CD4-positive, alpha-beta T cell treated with Interleukin-4 for 4 hours (primary cell): ENCODE measurements around the gene KDELR3.

Experiments
- DNase-seq: peaks from one replicate; pipeline ENCODE4 v3.0.0-alpha.2; 2020

The KDELR3 gene

DNA sequence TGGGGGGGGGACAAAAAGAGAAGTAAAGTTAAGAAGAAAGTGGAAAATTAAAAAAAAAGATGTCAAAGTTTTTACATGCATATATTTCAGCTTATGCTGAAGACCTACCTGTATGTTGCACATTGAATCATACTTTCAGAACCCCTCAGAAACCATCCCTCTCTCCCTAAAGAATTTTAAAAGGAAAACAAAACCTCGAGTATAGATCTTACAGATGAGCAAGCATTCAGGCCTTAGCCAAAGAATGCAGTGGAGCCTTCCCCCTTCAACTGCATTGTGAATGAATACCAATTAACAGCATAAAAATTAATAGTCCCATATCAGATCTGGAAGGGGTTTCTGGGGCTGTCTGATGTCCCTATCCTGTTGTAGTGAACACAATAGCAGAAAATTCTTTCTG lies 16.3 kb downstream of the KDELR3 start:
- no peak for DNase-seq

DNA sequence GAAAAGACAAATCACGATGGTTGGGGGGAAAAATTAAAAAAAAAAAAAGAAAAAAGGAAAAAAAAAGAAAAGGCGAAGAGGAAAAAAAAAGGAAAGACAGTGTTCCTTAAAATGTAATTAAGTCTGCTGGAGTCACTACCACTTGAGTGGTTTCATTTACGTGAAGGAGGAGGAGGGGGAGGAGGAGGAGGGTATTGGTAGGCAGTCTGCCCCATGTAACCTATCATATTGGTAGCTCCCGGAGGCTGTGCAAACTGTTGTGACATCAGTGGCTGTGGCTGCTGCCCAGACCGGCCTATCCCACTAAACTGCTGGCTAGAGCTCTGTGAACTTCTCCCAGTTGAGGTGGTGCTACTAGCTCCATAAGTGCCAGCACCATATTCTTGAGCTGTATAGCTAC lies 17.9 kb downstream of the KDELR3 start:
- no peak for DNase-seq

DNA sequence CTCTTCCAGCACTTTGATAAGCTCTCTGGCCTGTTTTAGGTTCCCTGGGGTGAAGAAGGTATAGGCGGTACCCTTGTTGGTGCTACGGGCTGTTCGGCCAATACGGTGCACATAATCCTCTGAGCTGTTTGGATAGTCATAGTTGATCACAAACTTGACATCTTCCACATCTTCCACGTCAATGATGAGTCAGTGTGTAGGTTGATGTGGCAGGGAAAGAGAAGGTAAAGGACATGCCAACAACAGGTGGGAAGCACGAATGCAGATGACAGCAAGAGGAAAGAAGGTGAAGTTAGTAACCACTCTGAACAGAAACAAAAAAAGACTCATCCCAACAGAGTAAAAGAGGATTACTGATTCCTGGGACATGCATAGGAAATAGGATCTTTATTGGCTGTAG lies 20.1 kb downstream of the KDELR3 start:
- no peak for DNase-seq

DNA sequence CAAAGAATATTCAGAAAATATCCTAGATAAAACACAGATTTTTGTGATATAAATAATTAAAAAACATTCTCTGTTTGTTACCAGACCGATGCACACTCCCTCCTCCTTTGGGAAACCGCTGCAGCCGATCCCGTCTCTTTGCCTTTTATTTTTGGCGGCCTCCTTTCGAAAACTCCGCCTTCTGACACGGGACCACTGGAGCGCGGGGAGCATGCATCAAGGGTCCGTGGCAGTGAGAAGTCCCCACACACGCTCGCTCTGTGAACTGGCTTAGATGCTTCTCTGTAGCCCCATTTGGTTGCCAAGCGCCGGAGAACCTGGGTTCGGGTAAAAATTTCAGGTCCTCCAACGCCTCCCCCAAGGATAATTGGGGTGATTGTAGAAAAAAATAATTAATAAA lies 21.2 kb downstream of the KDELR3 start:
- no peak for DNase-seq

DNA sequence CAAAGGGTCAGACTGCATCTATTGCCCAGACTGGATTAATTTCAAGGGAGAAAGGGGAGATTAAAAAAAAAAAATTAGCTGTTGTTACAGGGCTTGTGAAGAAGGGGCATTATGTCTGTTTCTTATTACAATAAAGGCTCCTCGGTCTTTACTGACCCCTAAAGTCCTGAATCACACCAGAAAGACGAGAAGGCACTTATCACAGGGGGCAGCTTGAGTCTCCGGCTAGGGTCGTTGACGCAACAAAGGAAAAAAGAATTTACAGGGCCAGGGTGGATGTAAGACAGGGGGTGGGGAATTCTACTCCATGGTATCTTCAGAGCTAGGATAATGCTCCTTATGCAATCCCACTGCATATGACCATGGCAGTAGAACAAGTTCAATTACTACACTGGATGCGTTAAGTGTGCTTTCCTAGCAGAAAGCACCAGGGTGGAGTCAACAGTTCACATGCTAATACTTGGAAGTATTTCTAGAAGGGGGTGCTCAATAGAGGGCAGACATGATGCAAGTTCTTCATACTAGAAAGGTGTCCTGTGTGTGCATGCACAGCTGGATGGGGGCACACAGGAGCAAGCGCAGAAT lies 21.8 kb downstream of the KDELR3 start:
- no peak for DNase-seq

DNA sequence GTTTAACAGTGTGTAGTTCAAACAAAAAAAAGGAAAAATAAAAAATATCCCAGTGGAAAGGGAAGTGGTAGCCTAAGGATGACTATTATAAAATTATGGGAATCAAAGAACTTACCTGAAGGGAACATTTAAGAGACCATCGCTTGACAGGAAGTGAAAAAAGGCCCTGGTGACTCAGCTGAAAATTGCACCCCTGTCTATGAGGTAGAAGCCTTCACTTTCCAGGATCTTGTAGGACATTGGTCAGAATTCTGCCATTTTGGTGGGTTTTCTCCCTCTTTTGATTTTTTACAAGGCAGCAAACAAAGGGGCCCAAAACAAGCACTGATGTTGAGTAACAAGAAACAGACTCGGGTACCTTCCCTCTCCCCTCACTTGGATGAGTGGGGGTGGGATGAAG lies 22.6 kb downstream of the KDELR3 start:
- no peak for DNase-seq

DNA sequence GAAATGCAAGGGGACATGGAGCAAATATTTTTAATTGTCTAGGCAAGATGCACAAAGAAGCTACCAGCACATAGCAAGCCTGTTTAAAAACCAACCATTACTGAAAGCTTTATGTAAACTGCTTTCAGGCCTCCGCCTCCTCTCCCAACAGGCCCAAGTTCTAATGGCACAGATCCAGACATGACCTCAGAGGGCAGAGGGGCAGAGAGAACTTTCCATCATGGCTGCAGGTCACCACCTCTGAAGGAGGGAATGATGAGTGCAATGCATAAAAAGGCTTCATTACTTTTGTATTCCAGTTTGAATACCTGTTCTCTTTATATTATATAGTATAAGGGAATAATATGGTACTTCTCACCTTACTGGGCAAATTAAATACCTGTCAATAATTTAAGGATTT lies 23.0 kb downstream of the KDELR3 start:
- DNase-seq = no peak

DNA sequence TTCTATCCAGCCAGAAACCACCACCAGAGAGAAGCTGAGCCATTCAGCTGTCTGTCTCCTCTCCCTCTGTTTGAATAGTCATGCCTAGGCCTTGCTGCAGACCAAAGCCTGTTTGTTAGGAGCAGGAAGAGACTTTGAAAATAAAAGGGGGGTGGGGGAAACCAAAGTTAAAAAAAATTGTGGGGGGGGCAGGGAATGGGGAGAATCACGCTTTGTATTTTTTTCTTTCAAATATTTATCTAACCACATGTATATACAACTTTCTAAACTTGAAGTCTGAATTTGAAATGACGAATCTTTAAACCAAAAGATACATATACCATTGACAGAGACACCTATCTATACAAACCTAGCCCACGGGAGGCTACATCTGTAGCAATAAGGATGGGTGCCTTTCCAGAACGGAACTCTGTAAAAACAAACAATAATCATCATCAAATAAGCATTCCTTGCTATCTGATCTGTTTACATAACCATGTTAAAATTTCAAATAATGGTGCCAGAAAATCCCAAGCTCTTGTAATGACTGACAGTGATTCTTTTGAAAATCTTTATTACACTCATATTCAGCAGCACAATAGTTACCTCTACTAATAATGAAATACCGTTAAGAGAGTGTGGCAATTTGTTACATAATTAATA lies 23.9 kb downstream of the KDELR3 start:
- no peak for DNase-seq

DNA sequence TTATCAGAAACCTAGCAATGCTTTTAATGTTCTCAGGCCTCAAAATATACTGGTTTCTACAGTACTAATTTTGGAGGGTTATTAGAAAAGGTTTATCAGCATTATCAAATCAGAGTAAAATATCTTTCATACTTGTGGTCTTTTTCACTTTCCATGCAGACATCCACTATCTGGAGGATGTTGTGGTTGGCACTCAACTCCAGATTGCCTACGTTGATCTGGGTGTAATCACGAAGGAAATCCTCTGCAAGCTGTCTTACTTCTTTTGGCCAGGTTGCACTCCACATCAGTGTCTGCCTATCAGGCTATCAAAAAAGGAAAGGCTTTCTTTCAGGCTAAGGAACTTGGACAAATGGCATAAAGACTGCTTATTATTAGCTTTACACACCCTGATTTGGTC lies 26.6 kb downstream of the KDELR3 start:
- no peak for DNase-seq

DNA sequence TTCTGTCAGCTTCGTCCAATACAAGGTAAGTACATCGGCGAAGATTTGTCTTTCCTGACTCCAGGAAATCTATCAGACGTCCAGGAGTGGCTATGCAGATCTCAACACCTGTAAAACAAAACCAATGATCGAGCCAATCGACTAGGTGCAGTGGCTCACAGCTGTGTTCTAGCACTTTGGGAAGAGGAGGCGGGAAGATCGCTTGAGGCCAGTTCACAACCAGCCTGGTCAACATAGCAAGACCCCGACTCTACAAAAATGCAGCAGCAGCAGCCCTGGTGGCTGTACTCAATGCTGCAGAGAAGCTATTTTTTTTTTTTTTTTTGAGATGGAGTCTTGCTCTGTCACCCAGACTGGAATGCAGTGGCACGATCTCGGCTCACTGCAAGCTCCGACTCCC lies 27.0 kb downstream of the KDELR3 start:
- no peak for DNase-seq

DNA sequence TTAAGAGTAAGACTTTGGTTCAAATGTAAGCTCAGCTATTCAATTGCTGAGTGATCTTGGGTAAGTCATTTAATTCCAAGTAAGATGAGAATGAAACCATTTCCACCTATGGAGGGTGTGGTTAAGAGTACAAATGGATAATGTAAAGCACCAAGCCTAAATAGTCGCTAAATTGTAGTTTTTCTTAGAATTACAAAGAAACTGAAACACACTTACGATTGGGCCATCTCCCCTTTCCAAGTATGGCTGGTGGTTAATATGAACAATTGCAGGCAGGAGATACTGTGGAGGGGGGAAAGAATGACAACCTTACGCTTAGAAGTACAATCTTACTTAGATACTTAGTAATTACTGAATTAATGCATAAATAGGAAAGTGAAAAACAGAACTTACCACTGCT lies 30.0 kb downstream of the KDELR3 start:
- DNase-seq = no peak

DNA sequence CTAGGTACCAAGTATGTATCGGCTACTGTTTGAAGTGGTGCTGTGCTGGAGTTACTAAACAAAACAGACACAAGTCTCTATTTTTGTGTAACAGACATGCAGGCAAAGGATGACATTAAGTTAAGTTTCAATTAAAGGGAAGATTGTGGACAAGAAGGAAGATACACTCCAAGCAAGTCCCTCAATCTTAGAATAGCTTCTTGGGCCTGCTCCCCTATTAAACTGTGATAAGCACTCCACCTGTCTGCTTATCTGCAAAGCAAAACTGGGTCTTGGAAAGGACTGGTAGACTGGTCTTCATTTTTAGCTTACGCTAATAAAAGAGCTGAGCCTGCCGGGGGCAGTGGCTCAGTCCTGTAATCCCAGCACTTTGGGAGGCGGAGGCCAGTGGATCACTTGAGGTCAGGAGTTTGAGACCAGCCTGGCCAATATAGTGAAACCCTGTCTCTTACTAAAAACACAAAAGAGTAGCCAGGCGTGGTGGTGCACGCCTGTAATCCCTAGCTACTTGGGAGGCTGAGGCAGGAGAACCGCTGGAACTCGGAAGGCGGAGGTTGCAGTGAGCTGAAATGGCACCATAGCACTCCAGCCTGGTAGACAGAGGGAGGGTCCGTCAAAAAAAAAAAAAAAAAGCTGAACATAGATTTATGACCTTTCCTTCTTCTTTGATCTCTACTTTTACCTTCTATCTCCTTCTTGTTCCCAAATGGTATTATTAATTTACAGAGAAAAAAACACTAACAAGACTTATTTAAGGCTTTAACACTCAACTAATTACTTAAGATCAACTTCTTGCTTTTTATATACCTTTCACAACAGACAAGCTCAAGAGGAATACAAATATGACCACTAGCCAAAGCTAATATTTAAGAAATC lies 34.1 kb downstream of the KDELR3 start:
- DNase-seq = no peak

DNA sequence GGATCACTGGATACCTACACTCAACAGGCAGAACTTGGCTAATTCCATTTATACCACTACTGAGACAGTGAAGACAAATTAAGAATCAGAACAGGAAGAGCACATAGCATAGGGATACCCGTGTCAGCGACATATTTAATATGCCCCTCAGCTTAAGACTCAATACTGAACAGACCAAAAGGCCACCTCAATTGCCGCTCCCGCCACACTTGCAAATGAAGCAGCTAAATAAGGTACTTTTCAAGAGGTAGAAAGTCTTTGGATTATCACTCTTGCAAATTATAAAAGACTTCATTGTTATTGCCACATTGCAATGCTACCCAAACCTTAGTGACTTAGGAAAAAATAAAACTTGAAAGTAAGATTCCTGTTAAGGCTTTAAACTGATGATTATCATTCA lies 35.1 kb downstream of the KDELR3 start:
- no peak for DNase-seq

DNA sequence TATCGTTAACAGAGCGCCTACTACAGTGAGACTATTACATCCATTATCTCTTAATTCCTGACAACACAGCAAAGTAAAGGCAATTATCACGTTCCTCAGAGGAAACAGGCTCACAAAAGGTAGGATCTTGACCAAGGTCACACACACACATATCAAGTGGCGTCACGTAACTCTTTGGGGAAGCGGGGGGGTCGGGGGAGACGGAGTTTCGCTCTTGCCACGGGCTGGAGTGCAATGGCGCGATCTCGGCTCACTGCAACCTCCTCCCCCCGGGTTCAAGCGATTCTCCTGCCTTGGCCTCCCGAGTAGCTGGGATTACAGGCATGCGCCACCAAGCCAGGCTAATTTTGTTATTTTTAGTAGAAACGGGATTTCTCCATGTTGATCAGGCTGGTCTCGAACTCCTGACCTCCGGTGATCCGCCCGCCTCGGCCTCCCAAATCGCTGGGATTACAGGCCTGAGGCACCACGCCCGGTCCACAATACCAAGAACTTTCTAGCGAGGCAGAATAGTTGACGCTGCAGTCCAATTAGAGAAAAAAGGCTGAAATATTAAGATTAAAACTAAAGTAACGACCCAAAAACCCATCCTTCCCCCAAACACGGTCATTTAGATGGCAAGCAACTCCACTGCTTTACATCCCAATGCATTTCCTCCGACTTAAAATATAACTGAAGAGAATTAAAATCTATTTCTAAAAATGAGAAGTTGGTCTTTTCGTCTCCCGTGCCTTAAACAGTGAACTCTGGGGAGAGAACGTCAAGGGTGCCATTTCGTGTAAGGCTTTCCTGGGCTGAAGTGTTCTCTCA lies 37.0 kb downstream of the KDELR3 start:
- peak; percentile 58 for DNase-seq

DNA sequence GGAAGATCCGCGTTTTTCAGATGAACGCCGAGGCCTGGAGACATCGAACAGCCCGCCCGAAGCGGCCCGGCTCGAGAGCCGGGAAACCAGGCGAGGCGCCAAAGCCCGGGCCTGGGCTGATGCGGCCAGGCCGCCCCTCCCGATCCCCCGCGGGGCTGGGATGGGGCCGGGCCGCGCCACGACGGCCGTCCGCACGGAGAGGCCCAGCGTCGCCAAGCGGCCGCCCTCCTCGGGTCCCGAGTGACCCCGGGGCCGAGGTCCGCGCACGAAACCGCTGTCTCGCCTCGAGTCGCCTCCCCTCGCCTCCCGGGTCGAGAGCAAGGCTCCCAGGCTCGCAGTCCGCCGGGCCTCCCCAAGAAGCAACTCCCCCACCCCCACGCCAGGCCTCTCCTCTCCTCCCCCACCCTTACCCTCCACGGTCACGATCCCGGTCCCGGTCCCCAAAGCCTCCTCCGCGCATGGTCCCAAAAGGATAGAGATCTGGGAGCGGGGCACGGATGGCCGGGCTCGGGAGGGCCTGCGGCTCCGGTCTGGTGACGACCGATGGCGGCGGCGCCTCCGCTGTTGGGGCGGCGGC lies 37.7 kb downstream of the KDELR3 start:
- DNase-seq = peak; percentile 42

DNA sequence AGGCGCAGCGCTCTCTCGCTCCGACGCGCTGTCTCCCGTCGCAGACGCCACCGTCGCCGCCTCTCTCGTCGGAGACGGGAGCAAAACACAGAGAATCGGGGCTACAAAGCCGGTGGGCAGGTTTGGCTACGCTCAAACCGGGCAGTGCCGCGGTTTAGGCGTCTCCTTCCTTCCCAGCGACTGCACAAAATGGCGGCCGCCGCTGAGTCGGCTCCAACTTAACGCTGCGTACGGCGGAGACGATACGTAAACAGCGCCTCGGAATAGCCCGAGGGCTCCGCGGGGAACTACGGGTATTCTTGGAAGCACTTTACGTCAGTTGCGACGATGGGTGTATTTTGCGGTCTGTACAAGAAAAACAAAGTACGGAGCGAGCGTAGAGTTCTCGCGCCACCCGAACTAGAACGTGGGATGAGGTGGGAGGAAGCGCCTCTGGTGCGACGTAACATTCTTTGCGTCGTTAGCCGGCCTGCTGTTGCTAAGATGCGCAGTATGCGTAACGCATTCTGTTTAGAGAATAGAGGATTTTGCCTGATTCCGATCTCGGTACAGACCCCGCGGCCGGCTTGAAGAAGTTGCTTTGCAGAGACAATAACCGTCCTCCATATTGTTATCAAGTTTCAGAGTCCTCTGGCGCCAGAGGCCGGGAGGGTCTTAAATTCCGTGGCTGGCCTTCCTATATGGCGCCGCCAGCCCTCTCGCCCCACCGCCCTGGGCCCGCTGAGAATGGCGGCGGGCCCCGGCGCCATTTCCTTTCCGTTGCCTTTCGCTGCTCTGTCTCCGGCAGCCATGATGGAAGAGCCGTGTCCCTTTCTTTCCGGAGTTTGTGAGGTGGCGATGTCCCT lies 38.4 kb downstream of the KDELR3 start, which contains the start of gene DDX17:
DDX17 (minus strand) TSS at position 194 of the 845 bp plus-strand sequence.
- DNase-seq = peak; percentile 96

DNA sequence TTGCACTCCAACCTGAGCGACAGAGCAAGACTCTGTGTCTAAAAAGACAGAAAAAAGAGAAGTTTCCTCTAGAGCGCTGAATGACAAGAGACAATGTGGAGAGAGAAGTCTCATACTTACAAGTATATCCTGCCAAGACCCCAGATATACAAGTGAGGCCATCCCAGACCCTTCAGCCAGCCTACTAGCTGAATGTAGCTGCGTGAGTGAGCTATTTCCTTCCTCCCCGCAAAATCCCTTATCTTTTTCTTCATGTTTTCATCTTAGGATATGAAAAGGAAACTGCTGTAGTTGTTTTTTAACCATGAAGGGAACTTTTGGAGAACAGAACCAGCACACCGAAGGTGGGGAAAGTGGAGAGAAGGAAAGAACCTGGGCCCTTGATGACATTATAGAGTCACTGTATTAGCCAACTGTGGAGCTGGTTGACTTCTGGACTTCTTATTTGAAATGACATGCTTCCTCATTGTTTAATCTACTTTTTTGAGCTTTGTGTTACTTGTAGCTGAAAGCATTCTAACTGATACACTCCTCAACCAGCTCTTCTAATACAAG lies 42.6 kb downstream of the KDELR3 start:
- DNase-seq = no peak

DNA sequence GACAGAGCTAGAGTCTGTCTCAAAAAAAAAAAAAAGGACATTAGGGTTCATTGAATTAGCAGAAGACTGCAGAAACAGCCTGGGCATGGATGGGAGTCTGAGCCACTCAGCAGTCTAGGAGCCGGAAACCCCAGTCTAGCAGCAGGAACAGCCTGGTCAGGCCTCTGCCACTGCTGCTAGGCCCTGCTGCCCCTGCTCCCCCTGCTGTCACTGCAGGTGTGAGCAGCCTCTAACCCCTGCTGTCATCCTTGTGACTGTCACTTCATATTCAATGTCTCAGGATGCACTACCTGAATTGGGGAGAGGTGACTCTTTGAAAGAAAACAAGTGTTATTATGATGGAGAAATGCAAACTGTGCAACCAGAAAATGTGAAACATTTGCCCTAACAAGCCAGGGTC lies 45.2 kb downstream of the KDELR3 start:
- peak; percentile 42 for DNase-seq

DNA sequence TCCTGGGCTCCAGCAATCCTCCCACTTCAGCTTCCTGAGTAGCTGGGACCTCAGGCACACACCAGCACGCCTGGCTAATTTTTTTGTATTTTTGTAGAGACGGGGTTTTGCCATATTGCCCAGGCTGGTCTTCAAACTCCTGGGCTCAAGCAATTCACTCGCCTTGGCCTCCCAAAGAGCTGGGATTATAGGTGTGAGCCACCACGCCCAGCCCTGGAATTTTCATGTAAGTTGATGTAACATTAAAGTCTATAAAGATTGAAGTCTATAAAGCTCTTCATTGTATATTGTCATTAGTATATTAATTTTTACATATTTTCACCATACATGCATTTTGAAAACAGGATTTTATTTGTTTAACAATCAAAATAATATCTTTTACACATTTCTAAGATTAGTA lies 50.7 kb downstream of the KDELR3 start:
- no peak for DNase-seq

DNA sequence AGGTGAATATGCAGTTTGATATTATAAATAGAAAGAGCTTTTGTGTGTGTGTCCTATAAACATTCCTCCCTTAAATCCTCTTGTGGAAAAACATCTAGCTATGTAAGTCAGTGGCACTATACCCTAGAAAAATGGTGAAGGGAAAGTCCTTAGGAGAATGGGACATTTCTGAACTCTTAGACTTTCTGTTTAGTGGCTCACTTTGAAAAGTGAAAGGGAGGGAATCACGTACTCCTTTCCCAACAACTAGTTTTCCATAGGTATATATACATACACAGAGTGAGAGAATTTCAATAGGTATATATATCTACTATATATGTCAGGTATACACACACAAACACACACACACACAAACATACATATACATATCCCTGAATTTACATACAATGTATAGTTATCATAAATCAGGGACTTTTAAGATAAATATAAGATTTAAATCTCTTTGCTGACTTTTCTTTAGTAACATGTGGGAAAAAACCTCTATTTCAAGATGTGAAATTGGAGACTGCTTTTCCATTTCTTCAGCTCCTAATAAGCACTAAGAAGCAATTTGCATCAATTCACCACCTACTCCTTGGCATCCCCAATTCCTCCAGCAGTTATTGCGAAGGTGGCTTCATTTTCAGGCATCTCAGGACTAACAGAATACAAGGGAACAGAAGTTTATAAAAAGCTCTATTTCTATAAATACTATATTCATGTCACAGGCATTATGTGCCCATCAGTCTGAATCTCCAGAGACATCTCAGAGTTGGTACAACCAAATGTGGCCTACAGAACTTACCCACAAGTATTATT lies 51.8 kb downstream of the KDELR3 start:
- no peak for DNase-seq

DNA sequence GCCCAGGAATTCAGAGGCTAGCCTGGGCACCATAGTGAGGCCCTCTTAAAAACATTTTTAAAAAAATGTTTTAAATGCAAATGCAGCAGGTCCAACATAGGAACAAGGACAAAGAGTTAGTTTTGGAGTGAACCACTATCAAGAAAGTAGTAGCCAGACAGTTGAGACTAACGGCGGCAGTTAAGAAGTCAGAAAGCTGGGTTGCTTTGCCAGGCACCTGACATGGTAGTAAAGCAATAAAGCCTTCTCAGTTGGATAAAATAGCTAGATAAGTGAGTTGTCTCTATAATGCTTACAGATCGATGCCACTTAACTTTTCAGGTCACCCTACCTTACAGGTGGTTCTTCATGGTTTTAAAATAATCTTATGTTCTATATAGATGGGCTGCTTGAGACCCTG lies 55.1 kb downstream of the KDELR3 start:
- no peak for DNase-seq
